H1 (cell line): ENCODE results near the gene CEND1. TPM values are rescaled to one million over a fixed set of nuclear protein-coding genes. Genes with fewer than 3 reads are reported as not detected.

Experiments used
- CTCF ChIA-PET: fragments of 300-600 bp; sonication (Branson Sonifier 250); formaldehyde crosslinking; loops from one replicate; lab custom pipeline; 2021; ENCODE audit not compliant: partially characterized antibody; lab: Charles Lee
- POLR2A ChIA-PET: fragments of 300-600 bp; sonication (Branson Sonifier 250); formaldehyde crosslinking; loops from one replicate; lab custom pipeline; 2021; ENCODE audit warnings: inconsistent platforms; ENCODE audit not compliant: partially characterized antibody; lab: Charles Lee
- DNase-seq, 2 experiments: peaks; one replicate each; pipeline versions ENCODE4 v3.0.0 to v3.0.0-alpha.2; 2010 to 2022; ENCODE audit warnings: low spot score in 2 of 2, low read depth in 1 of 2, mixed read lengths in 1 of 2
- FAIRE-seq: peaks from 2 replicates; lab custom pipeline; 2011; peaks lifted over from hg19 to GRCh38; lab: Jason Lieb, UNC
- H2AFZ ChIP-seq: 2 replicates; pipeline ENCODE4 v1.8.1; 2012; ENCODE audit warnings: low read length, inconsistent platforms
- H2AK5ac ChIP-seq: 2 replicates; pipeline ENCODE4 v1.6.1; 2013; ENCODE audit warnings: low read depth, low read length
- H2BK120ac ChIP-seq: replicated peaks from 2 replicates; pipeline ENCODE3; 2013; ENCODE audit warnings: low read depth, low read length, inconsistent platforms
- H2BK12ac ChIP-seq: 2 replicates; pipeline ENCODE4 v1.6.1; 2013; ENCODE audit warnings: low read depth, low read length
- H2BK15ac ChIP-seq: 2 replicates; pipeline ENCODE4 v1.6.1; 2013; ENCODE audit warnings: low read length
- H2BK20ac ChIP-seq: 2 replicates; pipeline ENCODE4 v1.6.1; 2013; ENCODE audit warnings: low read length
- H2BK5ac ChIP-seq: 2 replicates; pipeline ENCODE4 v1.6.1; 2013; ENCODE audit warnings: low read depth, low read length
- H3K14ac ChIP-seq: 2 replicates; pipeline ENCODE4 v1.6.1; 2013; ENCODE audit warnings: inconsistent platforms; ENCODE audit not compliant: insufficient read length
- H3K18ac ChIP-seq: 2 replicates; pipeline ENCODE4 v1.6.1; 2013; ENCODE audit warnings: low read length; ENCODE audit errors: extremely low read depth
- H3K23ac ChIP-seq: 2 replicates; pipeline ENCODE4 v1.6.1; 2013; ENCODE audit warnings: inconsistent platforms; ENCODE audit not compliant: insufficient read length
- H3K23me2 ChIP-seq: 2 replicates; pipeline ENCODE4 v1.6.1; 2013; ENCODE audit warnings: low read depth, low read length
- H3K27ac ChIP-seq: 2 replicates; pipeline ENCODE4 v1.6.1; 2011; ENCODE audit warnings: low read depth, low read length, inconsistent platforms
- H3K27me3 ChIP-seq, 4 experiments: replicated peaks in 1 of 4; 1 replicate in 1 of 4; 2 replicates in 3 of 4; pipeline versions ENCODE4 v1.6.1 to v1.8.1; 2011 to 2013; ENCODE audit warnings: low read length in 3 of 4, mild to moderate bottlenecking in 3 of 4, inconsistent platforms in 2 of 4, mixed read lengths in 2 of 4, moderate library complexity in 1 of 4; ENCODE audit not compliant: control insufficient read depth in 3 of 4, insufficient read depth in 3 of 4; ENCODE audit errors: extremely low read depth in 1 of 4
- H3K36me3 ChIP-seq, 4 experiments: 2 replicates each; pipeline versions ENCODE4 v1.6.1 to v1.8.1; 2011 to 2013; ENCODE audit warnings: mild to moderate bottlenecking in 4 of 4, low read length in 3 of 4, moderate library complexity in 2 of 4, control low read depth in 1 of 4, inconsistent platforms in 1 of 4; ENCODE audit not compliant: insufficient read depth in 4 of 4, control insufficient read depth in 2 of 4
- H3K4ac ChIP-seq: replicated peaks from 2 replicates; pipeline ENCODE3; 2013; ENCODE audit warnings: low read length, low read depth, mixed read lengths, inconsistent platforms; ENCODE audit not compliant: insufficient read length
- H3K4me1 ChIP-seq, 4 experiments: replicated peaks in 1 of 4; 1 replicate in 1 of 4; 2 replicates in 3 of 4; pipeline versions ENCODE4 v1.6.1 to v1.8.1; 2011 to 2013; ENCODE audit warnings: low read length in 3 of 4, inconsistent platforms in 2 of 4, mixed read lengths in 1 of 4; ENCODE audit not compliant: insufficient read depth in 4 of 4, control insufficient read depth in 3 of 4
- H3K4me2 ChIP-seq, 2 experiments: 2 replicates each; pipeline versions ENCODE4 v1.6.1 to v1.8.1; 2011 to 2013; ENCODE audit warnings: low read depth in 2 of 2, low read length in 2 of 2, control low read depth in 1 of 2, inconsistent platforms in 1 of 2, mild to moderate bottlenecking in 1 of 2; ENCODE audit not compliant: insufficient read depth in 1 of 2
- H3K4me3 ChIP-seq, 4 experiments: fragments of 200-600, 300-600 bp in 1 of 4; sonication (generic), shearing (Covaris generic), sonication (Bioruptor Twin) in 1 of 4; 2 replicates each; pipeline versions ENCODE4 v1.5.1 to v1.8.1; 2011 to 2016; ENCODE audit warnings: low read length in 4 of 4, low read depth in 3 of 4, control low read depth in 2 of 4, inconsistent platforms in 2 of 4, mild to moderate bottlenecking in 2 of 4, mixed read lengths in 1 of 4, moderate library complexity in 1 of 4; ENCODE audit not compliant: insufficient read depth in 2 of 4; ENCODE audit errors: extremely low read depth in 1 of 4
- H3K56ac ChIP-seq: replicated peaks from 2 replicates; pipeline ENCODE3; 2013; ENCODE audit warnings: low read depth, mild to moderate bottlenecking, mixed read lengths, low read length, inconsistent platforms; ENCODE audit not compliant: insufficient read length
- H3K79me1 ChIP-seq: 2 replicates; pipeline ENCODE4 v1.6.1; 2013; ENCODE audit warnings: low read depth, low read length, control low read depth
- H3K79me2 ChIP-seq, 2 experiments: 2 replicates each; pipeline versions ENCODE4 v1.6.1 to v1.8.1; 2012 to 2013; ENCODE audit warnings: low read length in 2 of 2, mild to moderate bottlenecking in 2 of 2, inconsistent platforms in 1 of 2; ENCODE audit not compliant: insufficient read depth in 2 of 2, control insufficient read depth in 1 of 2
- H3K9ac ChIP-seq, 4 experiments: replicated peaks in 1 of 4; 1 replicate in 1 of 4; 2 replicates in 3 of 4; pipeline versions ENCODE4 v1.6.1 to v1.8.1; 2011 to 2013; ENCODE audit warnings: low read depth in 3 of 4, low read length in 3 of 4, control low read depth in 2 of 4, mild to moderate bottlenecking in 2 of 4, moderate library complexity in 2 of 4, inconsistent platforms in 1 of 4; ENCODE audit errors: extremely low read depth in 1 of 4
- H3K9me3 ChIP-seq, 2 experiments: 2 replicates each; pipeline versions ENCODE4 v1.6.1 to v1.8.1; 2012 to 2013; ENCODE audit warnings: mild to moderate bottlenecking in 2 of 2, moderate library complexity in 2 of 2, control low read depth in 1 of 2, inconsistent platforms in 1 of 2, low read depth in 1 of 2, low read length in 1 of 2, mixed read lengths in 1 of 2; ENCODE audit not compliant: insufficient read depth in 2 of 2
- H4K20me1 ChIP-seq, 2 experiments: replicated peaks in 1 of 2; 2 replicates each; pipeline versions ENCODE3 to v1.8.1; 2011 to 2013; ENCODE audit warnings: inconsistent platforms in 2 of 2, low read length in 2 of 2, mild to moderate bottlenecking in 1 of 2; ENCODE audit not compliant: insufficient read depth in 2 of 2, control insufficient read depth in 1 of 2
- H4K5ac ChIP-seq: 2 replicates; pipeline ENCODE4 v1.6.1; 2013; ENCODE audit warnings: low read length, low read depth, mixed read lengths, inconsistent platforms; ENCODE audit not compliant: insufficient read length
- H4K8ac ChIP-seq: 2 replicates; pipeline ENCODE4 v1.8.0; 2013; ENCODE audit warnings: mild to moderate bottlenecking, moderate library complexity, low read length, inconsistent platforms; ENCODE audit not compliant: insufficient read depth; ENCODE audit errors: extremely low read depth
- H4K91ac ChIP-seq: replicated peaks from 2 replicates; pipeline ENCODE3; 2013; ENCODE audit warnings: low read length, mixed read lengths, inconsistent platforms; ENCODE audit not compliant: insufficient read length
- CHD1 ChIP-seq: IDR thresholded peaks from 2 replicates; pipeline ENCODE4 v1.6.1; 2012; ENCODE audit warnings: low read depth, low read length, improper control_type of control experiment
- CTBP2 ChIP-seq: IDR thresholded peaks from 2 replicates; pipeline ENCODE4 v1.7.0; 2011; ENCODE audit warnings: borderline replicate concordance, mild to moderate bottlenecking, moderate library complexity, mixed read lengths, low read length; ENCODE audit not compliant: insufficient read depth, insufficient read length
- GTF2F1 ChIP-seq: IDR thresholded peaks from 2 replicates; pipeline ENCODE4 v1.6.1; 2012; ENCODE audit warnings: low read depth, low read length, improper control_type of control experiment, borderline replicate concordance
- WGBS, 2 experiments: shearing (Covaris generic) in 1 of 2; methylation state at CpG; one replicate each; pipeline versions ENCODE4 v1.1.6 to v1.1.7; 2013 to 2015; ENCODE audit warnings: low lambda C conversion rate in 2 of 2, mixed read lengths in 2 of 2, inconsistent platforms in 1 of 2, low coverage in 1 of 2, missing lambda C conversion rate in 1 of 2; ENCODE audit not compliant: insufficient replicate concordance in 2 of 2, insufficient coverage in 1 of 2, insufficient read length in 1 of 2; ENCODE audit errors: extremely low coverage in 1 of 2, missing lambda C conversion rate in 1 of 2; 5-methylcytosine and 5-hydroxymethylcytosine counted together
- polyA plus RNA-seq, 7 experiments: library from polyadenylated mRNA; depleted of rRNA in 3 of 7; stranded (reverse) in 5 of 7; unstranded in 2 of 7; fragments of >200 nt in 5 of 7; fragments of 200-250 nt in 2 of 7; gene quantifications; 1 replicate in 5 of 7; 2 replicates in 1 of 7; 4 replicates in 1 of 7; pipeline versions ENCODE4 v1.2.1 to v1.2.3, GENCODE V29; 2011 to 2013; ENCODE audit warnings: missing spikeins in 2 of 7, mixed read lengths in 2 of 7
- total RNA-seq: library from RNA; stranded (reverse); fragmentation: NEBNext Ultra II Directional; extraction: Animal tissue kit (Norgen Biotek cat#: 25700); gene quantifications from 2 replicates; pipeline ENCODE4 v1.2.1, GENCODE V29; 2021

Gene CEND1
- total and polyA plus RNA-seq, 2 of the 8 experiments (the other 6 are each of a cell fraction or from before 2014, with no cell fraction given), result 0.82 to 5.0 TPM

GRCh38 chr11:766936-767210, 23.0 kb downstream of the CEND1 start:
- Histone ChIP-seq H3K18ac (no peak overlapping the region), H3K14ac (no peak overlapping the region), H3K4me2 (no peak overlapping the region), H3K23ac (no peak overlapping the region), H3K27me3 (no peaks in the 10 kb centered on the region), H2BK5ac (no peak overlapping the region), H3K4ac (no peak overlapping the region), H3K4me1 (peaks cover 0 to 12% (median 7%) of the 10 kb centered on the region in 4 experiments; a peak in 6 of 7 replicates), H3K79me1 (peaks cover 7% of the 10 kb centered on the region; the same call in 1 of the 2 replicates), H3K4me3 (no peak overlapping the region), H4K8ac (no peak overlapping the region)
- no peak for DNase-seq
- no peak for FAIRE-seq
- TF ChIP-seq CTBP2 (no peak), GTF2F1 (no peak), CHD1 (no peak)
- TF ChIP-seq, all 59 proteins: peak for 0
- Histone ChIP-seq H2AK5ac (no peak overlapping the region), H2BK20ac (no peak overlapping the region), H3K36me3 (peaks cover 16 to 54% (median 29%) of the 10 kb centered on the region in 4 experiments), H3K9me3 (no peaks in the 10 kb centered on the region), H2BK120ac (no peak overlapping the region), H3K56ac (no peak overlapping the region), H4K20me1 (peaks cover 16 to 36% of the 10 kb centered on the region in 2 experiments), H3K27ac (no peak overlapping the region), H3K79me2 (no peaks in the 10 kb centered on the region), H2BK15ac (no peak overlapping the region), H4K91ac (no peak overlapping the region), H4K5ac (no peak overlapping the region), H3K23me2 (no peaks in the 10 kb centered on the region), H2BK12ac (no peak overlapping the region), H2AFZ (no peak overlapping the region), H3K9ac (no peak overlapping the region)
- POLR2A ChIA-PET, result interaction anchor here (0.6 to 35.3 kb wide), 7 partner anchors 0 to 130 kb away, joined by 3 to 636 read pairs (median 7); partner anchors contain the start of genes CEND1, DRD4, GATD1 and TALDO1
- CTCF ChIA-PET, result interaction anchor here (0.6 to 26.9 kb wide), 4 partner anchors 9 to 106 kb away, joined by 4 to 395 read pairs (median 8); no protein-coding TSS in a partner anchor
- WGBS, 2 experiments, result 89% methylated on average over 2 of the region's 2 CpGs; no CpG with 5 or more reads in 1 of the 2 experiments
